IMR-90 (cell line): ENCODE results near the gene CSAD. TPM values are rescaled to one million over a fixed set of nuclear protein-coding genes. Genes with fewer than 3 reads are reported as not detected.
A peak's percentile ranks its signal among the peaks of the same experiment; 100 is the strongest.

Source experiments
- ATAC-seq: fragments of 200-7000 bp; cut with Tn5 transposase; 2 replicates; pipeline ENCODE4 v1.9.1; 2020; ENCODE audit warnings: low read depth, mild to moderate bottlenecking, moderate library complexity
- BruUV-seq: library from RNA; stranded (reverse); fragments of 400-500 nt; replicated peaks from 2 replicates; lab custom pipeline; 2021; lab: Mats Ljungman, UMichigan
- CTCF ChIA-PET: fragments of 300-600 bp; formaldehyde crosslinking; extraction: SDS; loops from one replicate; lab custom pipeline; 2021; ENCODE audit warnings: antibody characterized with exemption; lab: Yijun Ruan, JAX
- POLR2A ChIA-PET: fragments of 300-600 bp; sonication (Branson Sonifier 250); formaldehyde crosslinking; loops from one replicate; lab custom pipeline; 2022; ENCODE audit warnings: antibody characterized with exemption; ENCODE audit not compliant: unreplicated experiment; lab: Charles Lee
- DNase-seq: peaks from one replicate; pipeline ENCODE4 v3.0.0; 2013
- H2AFZ ChIP-seq: replicated peaks from 2 replicates; pipeline ENCODE3; 2013; ENCODE audit warnings: low read length, mild to moderate bottlenecking; ENCODE audit not compliant: poor library complexity
- H2AK5ac ChIP-seq: 2 replicates; pipeline ENCODE4 v1.6.1; 2013; ENCODE audit warnings: low read depth, low read length, inconsistent platforms
- H2AK9ac ChIP-seq: replicated peaks from 2 replicates; pipeline ENCODE3; 2013; ENCODE audit warnings: mild to moderate bottlenecking, low read depth, low read length, moderate library complexity; ENCODE audit not compliant: poor library complexity
- H2BK120ac ChIP-seq: 2 replicates; pipeline ENCODE4 v1.6.1; 2013; ENCODE audit warnings: low read depth, low read length, inconsistent platforms
- H2BK15ac ChIP-seq: 3 replicates; pipeline ENCODE4 v1.6.1; 2013; ENCODE audit warnings: low read depth, low read length, inconsistent platforms
- H2BK20ac ChIP-seq: 2 replicates; pipeline ENCODE4 v1.6.1; 2013; ENCODE audit warnings: low read depth, mild to moderate bottlenecking, inconsistent platforms, low read length, moderate library complexity
- H2BK5ac ChIP-seq: 2 replicates; pipeline ENCODE4 v1.6.1; 2013; ENCODE audit warnings: mild to moderate bottlenecking, low read depth, low read length, inconsistent platforms; ENCODE audit not compliant: poor library complexity, severe bottlenecking
- H3K14ac ChIP-seq: replicated peaks from 2 replicates; pipeline ENCODE4 v1.6.1; 2013; ENCODE audit warnings: low read depth, low read length, inconsistent platforms
- H3K18ac ChIP-seq: 2 replicates; pipeline ENCODE4 v1.6.1; 2013; ENCODE audit warnings: low read depth, low read length, control low read depth
- H3K23ac ChIP-seq: 2 replicates; pipeline ENCODE4 v1.6.1; 2013; ENCODE audit warnings: low read depth, low read length, inconsistent platforms
- H3K27ac ChIP-seq: 2 replicates; pipeline ENCODE4 v1.5.1; 2013; ENCODE audit warnings: mild to moderate bottlenecking, control low read depth, low read length; ENCODE audit not compliant: insufficient read depth
- H3K27me3 ChIP-seq: 2 replicates; pipeline ENCODE4 v1.6.1; 2013; ENCODE audit warnings: low read length; ENCODE audit not compliant: control insufficient read depth, insufficient read depth
- H3K36me3 ChIP-seq: 2 replicates; pipeline ENCODE4 v1.6.1; 2013; ENCODE audit warnings: low read length, mixed read lengths; ENCODE audit not compliant: control insufficient read depth, insufficient read depth
- H3K4ac ChIP-seq: 2 replicates; pipeline ENCODE4 v1.6.1; 2013; ENCODE audit warnings: low read depth, low read length, inconsistent platforms
- H3K4me1 ChIP-seq: 2 replicates; pipeline ENCODE4 v1.6.1; 2013; ENCODE audit warnings: low read length, mixed read lengths; ENCODE audit not compliant: control insufficient read depth, insufficient read depth
- H3K4me2 ChIP-seq: 2 replicates; pipeline ENCODE4 v1.6.1; 2013; ENCODE audit warnings: low read depth, mild to moderate bottlenecking, control low read depth, low read length, moderate library complexity
- H3K4me3 ChIP-seq: 2 replicates; pipeline ENCODE4 v1.5.1; 2013; ENCODE audit warnings: low read depth, mild to moderate bottlenecking, control low read depth, low read length, moderate library complexity; ENCODE audit not compliant: insufficient read depth
- H3K56ac ChIP-seq: 2 replicates; pipeline ENCODE4 v1.6.1; 2013; ENCODE audit warnings: low read length, inconsistent platforms; ENCODE audit not compliant: insufficient read depth; ENCODE audit errors: extremely low read depth
- H3K79me1 ChIP-seq, 2 experiments: 2 replicates each; pipeline ENCODE4 v1.6.1; 2013; ENCODE audit warnings: low read length in 2 of 2, inconsistent platforms in 1 of 2, low read depth in 1 of 2
- H3K9ac ChIP-seq: 2 replicates; pipeline ENCODE4 v1.6.1; 2013; ENCODE audit warnings: low read depth, low read length, control low read depth
- H3K9me1 ChIP-seq: 2 replicates; pipeline ENCODE4 v1.6.1; 2013; ENCODE audit warnings: low read length, inconsistent platforms; ENCODE audit not compliant: insufficient read depth
- H3K9me3 ChIP-seq: 2 replicates; pipeline ENCODE4 v1.6.1; 2013; ENCODE audit warnings: low read length; ENCODE audit not compliant: control insufficient read depth, insufficient read depth
- H4K20me1 ChIP-seq: 2 replicates; pipeline ENCODE4 v1.6.1; 2013; ENCODE audit warnings: low read length, inconsistent platforms; ENCODE audit not compliant: insufficient read depth
- H4K5ac ChIP-seq: 2 replicates; pipeline ENCODE4 v1.6.1; 2013; ENCODE audit warnings: mild to moderate bottlenecking, low read depth, low read length, control low read depth
- H4K8ac ChIP-seq, 2 experiments: 2 replicates each; pipeline ENCODE4 v1.6.1; 2013; ENCODE audit warnings: low read depth in 2 of 2, low read length in 2 of 2, control low read depth in 1 of 2, inconsistent platforms in 1 of 2
- H4K91ac ChIP-seq: 2 replicates; pipeline ENCODE4 v1.6.1; 2013; ENCODE audit warnings: low read depth, low read length, inconsistent platforms; ENCODE audit not compliant: insufficient read depth
- BHLHE40 ChIP-seq: fragments of 150-350 bp; IDR thresholded peaks from 2 replicates; pipeline ENCODE4 v1.6.1; 2016; ENCODE audit warnings: mild to moderate bottlenecking, low read depth, low read length
- CEBPB ChIP-seq: IDR thresholded peaks from 2 replicates; pipeline ENCODE4 v1.6.1; 2012; ENCODE audit warnings: low read depth, low read length, improper control_type of control experiment
- FOS ChIP-seq: fragments of 150-350 bp; IDR thresholded peaks from 2 replicates; pipeline ENCODE4 v1.6.1; 2016; ENCODE audit warnings: low read depth, low read length
- MAFK ChIP-seq: IDR thresholded peaks from 2 replicates; pipeline ENCODE4 v1.6.1; 2012; ENCODE audit warnings: low read depth, low read length, improper control_type of control experiment
- MAZ ChIP-seq: IDR thresholded peaks from 2 replicates; pipeline ENCODE4 v1.6.1; 2012; ENCODE audit warnings: low read depth, mild to moderate bottlenecking, low read length, improper control_type of control experiment, moderate library complexity, borderline replicate concordance
- MXI1 ChIP-seq: IDR thresholded peaks from 2 replicates; pipeline ENCODE4 v1.6.1; 2012; ENCODE audit warnings: low read depth, mild to moderate bottlenecking, low read length, moderate library complexity, borderline replicate concordance
- POLR2A ChIP-seq: IDR thresholded peaks from 2 replicates; pipeline ENCODE4 v1.6.1; 2012; ENCODE audit warnings: mild to moderate bottlenecking, low read depth, low read length
- RCOR1 ChIP-seq: IDR thresholded peaks from 2 replicates; pipeline ENCODE4 v1.6.1; 2012; ENCODE audit warnings: mild to moderate bottlenecking, low read length, improper control_type of control experiment; ENCODE audit not compliant: insufficient replicate concordance
- RFX5 ChIP-seq: IDR thresholded peaks from 2 replicates; pipeline ENCODE4 v1.8.0; 2012; ENCODE audit warnings: low read depth, mild to moderate bottlenecking, low read length, moderate library complexity
- SMC3 ChIP-seq: fragments of 150-350 bp; IDR thresholded peaks from 2 replicates; pipeline ENCODE4 v1.6.1; 2016; ENCODE audit warnings: low read depth, mild to moderate bottlenecking, antibody characterized with exemption, low read length, moderate library complexity
- WGBS, 2 experiments: methylation state at CpG; one replicate each; pipeline versions ENCODE4 v1.1.5 to v1.1.7; 2013; ENCODE audit warnings: missing lambda C conversion rate in 2 of 2; ENCODE audit not compliant: insufficient read length in 1 of 2; ENCODE audit errors: extremely low coverage in 2 of 2; 5-methylcytosine and 5-hydroxymethylcytosine counted together
- dilution Hi-C: fragments of 300-500 bp; cut with HindIII; formaldehyde crosslinking; loops from one replicate; pipeline ENCODE4 v1.14.3; 2018; ENCODE audit warnings: low sequenced_read_pairs; ENCODE audit not compliant: unreplicated experiment
- in situ Hi-C: fragments of 300-500 bp; cut with MboI; formaldehyde crosslinking; loops from 3 replicates; pipeline ENCODE4 v1.14.3; 2019; ENCODE audit warnings: low sequenced_read_pairs, inconsistent platforms, mixed read lengths
- intact Hi-C: fragments of 100-400 bp; cut with micrococcal nuclease; formaldehyde crosslinking; loops from 2 replicates; pipeline ENCODE4 v1.10.0; 2022
- polyA plus RNA-seq, 3 experiments: library from polyadenylated mRNA; depleted of rRNA; stranded (reverse); fragments of >200 nt; gene quantifications; 2 replicates each; pipeline ENCODE4 v1.2.3, GENCODE V29; 2012; ENCODE audit warnings: low replicate concordance in 1 of 3
- total RNA-seq: library from RNA; depleted of rRNA; stranded (reverse); fragments of >200 nt; gene quantifications from 2 replicates; pipeline ENCODE4 v1.2.3, GENCODE V29; 2012
- TF ChIP-seq, protein P1 (sequence below): fragments of 150-350 bp; IDR thresholded peaks from 2 replicates; pipeline ENCODE4 v1.6.1; 2017; ENCODE audit warnings: mild to moderate bottlenecking, antibody characterized with exemption, low read length, low read depth
- TF ChIP-seq, protein P2 (sequence below): fragments of 150-350 bp; IDR thresholded peaks from 2 replicates; pipeline ENCODE4 v1.6.1; 2016; ENCODE audit warnings: low read depth, mild to moderate bottlenecking, low read length, moderate library complexity, borderline replicate concordance
- TF ChIP-seq, protein P3 (sequence below): conservative IDR thresholded peaks from 2 replicates; pipeline ENCODE4 v1.5.1; 2012; ENCODE audit warnings: mild to moderate bottlenecking, low read depth, low read length, improper control_type of control experiment

The CSAD gene
- total and polyA plus RNA-seq, 2 of the 4 experiments (the other 2 are of a cell fraction) = 5.4 to 45.6 TPM

DNA sequence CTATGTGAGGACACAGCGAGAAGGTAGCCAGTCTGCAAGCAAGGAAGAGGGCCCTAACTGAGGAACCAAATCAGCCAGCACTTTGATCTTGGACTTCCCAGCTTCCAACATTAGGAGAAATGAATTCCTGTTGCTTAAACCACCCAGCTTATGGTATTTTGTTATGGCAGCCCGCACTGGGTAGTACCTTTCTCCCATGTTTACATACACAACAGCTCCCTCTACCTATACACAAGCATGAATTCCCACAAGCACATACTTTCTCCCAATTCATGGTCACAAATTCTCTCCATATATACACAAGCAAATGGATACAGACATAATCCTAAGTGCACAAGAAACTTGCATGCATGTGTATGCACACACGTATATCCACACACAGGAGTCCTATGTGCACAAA, 19.0 kb upstream of the CSAD start (continued):
- TF ChIP-seq, protein P1, sequence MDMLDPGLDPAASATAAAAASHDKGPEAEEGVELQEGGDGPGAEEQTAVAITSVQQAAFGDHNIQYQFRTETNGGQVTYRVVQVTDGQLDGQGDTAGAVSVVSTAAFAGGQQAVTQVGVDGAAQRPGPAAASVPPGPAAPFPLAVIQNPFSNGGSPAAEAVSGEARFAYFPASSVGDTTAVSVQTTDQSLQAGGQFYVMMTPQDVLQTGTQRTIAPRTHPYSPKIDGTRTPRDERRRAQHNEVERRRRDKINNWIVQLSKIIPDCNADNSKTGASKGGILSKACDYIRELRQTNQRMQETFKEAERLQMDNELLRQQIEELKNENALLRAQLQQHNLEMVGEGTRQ = no peak

DNA sequence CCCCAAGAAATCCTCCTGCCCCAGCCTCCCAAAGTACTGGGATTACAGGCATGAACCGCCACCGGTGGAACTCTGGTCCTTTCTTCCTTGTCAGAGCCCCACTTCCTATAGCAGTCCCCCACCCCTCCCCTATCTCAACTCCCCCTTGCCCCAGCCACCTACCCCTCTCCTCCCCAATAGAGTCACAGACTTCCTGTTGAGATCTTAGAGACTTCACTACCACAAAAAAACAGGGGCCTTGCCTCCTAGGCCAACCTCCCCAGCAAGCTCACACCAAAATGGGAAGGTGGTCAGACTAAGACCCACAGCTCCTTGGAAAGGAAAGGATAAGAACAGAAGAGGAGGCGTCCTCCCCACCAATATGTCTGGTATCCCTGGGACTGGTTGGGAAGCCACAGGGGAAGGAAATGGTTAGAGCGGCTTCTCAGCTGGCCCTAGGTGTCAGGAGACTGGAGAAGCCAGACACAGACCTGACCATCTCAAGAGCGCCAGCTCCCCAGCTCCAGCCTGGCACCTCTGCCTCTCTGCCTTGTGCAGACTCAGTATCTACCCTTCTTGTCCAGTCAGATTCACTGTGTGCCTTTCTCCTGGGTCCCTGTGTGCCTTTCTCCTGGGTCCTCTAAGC, 17.9 kb upstream of the CSAD start:
- Histone ChIP-seq H3K9me1 (0 out of 2 replicates have a peak, but pooled peaks cover 4% of the 10 kb centered on the region), H2AK9ac (no peak overlapping the region), H3K14ac (no peak overlapping the region), H4K5ac (no peak overlapping the region), H3K9me3 (no peaks in the 10 kb centered on the region), H2AFZ (no peak overlapping the region), H2BK20ac (no peak overlapping the region), H3K4me1 (no peaks in the 10 kb centered on the region), H3K27ac (no peak overlapping the region), H4K20me1 (no peaks in the 10 kb centered on the region), H3K23ac (no peak overlapping the region), H2AK5ac (peak overlapping the region; percentile 8; the same call in 1 of the 2 replicates), H3K4me2 (no peak overlapping the region), H3K4me3 (no peak overlapping the region), H2BK5ac (no peak overlapping the region), H3K36me3 (no peaks in the 10 kb centered on the region), H3K27me3 (peaks cover 2% of the 10 kb centered on the region; the same call in 1 of the 2 replicates), H3K18ac (no peak overlapping the region), H3K9ac (no peak overlapping the region), H4K91ac (no peak overlapping the region), H3K4ac (0 out of 2 replicates have a peak overlapping the region, but pooled peaks have one; percentile 29), H2BK120ac (no peak overlapping the region), H2BK15ac (no peak overlapping the region), H3K56ac (no peak overlapping the region), H4K8ac (no peak overlapping the region), H3K79me1 (no peaks in the 10 kb centered on the region)
- intact Hi-C loops (no loop called here), dilution Hi-C loops (no loop called here), in situ Hi-C loops (no loop called here)
- DNase-seq (no peak), ATAC-seq (no peak)
- 84% methylated on average over 3 of the region's 5 CpGs; no CpG with 5 or more reads in 1 of the 2 experiments for WGBS, 2 experiments
- ChIA-PET POLR2A (no interaction called here), CTCF (interaction anchor here (1.4 to 2.0 kb wide), 4 partner anchors 9 to 149 kb away, joined by 4 to 16 read pairs (median 8); no protein-coding TSS in a partner anchor)
- no TSS peak for BruUV-seq
- no peak for TF ChIP-seq CEBPB
- no peak for TF ChIP-seq RCOR1
- no peak for TF ChIP-seq RFX5
- no peak for TF ChIP-seq MAZ
- no peak for TF ChIP-seq POLR2A
- TF ChIP-seq SMC3 = no peak
- TF ChIP-seq, protein P2, sequence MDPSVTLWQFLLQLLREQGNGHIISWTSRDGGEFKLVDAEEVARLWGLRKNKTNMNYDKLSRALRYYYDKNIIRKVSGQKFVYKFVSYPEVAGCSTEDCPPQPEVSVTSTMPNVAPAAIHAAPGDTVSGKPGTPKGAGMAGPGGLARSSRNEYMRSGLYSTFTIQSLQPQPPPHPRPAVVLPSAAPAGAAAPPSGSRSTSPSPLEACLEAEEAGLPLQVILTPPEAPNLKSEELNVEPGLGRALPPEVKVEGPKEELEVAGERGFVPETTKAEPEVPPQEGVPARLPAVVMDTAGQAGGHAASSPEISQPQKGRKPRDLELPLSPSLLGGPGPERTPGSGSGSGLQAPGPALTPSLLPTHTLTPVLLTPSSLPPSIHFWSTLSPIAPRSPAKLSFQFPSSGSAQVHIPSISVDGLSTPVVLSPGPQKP = no peak
- no peak for TF ChIP-seq MAFK
- TF ChIP-seq, protein P3, sequence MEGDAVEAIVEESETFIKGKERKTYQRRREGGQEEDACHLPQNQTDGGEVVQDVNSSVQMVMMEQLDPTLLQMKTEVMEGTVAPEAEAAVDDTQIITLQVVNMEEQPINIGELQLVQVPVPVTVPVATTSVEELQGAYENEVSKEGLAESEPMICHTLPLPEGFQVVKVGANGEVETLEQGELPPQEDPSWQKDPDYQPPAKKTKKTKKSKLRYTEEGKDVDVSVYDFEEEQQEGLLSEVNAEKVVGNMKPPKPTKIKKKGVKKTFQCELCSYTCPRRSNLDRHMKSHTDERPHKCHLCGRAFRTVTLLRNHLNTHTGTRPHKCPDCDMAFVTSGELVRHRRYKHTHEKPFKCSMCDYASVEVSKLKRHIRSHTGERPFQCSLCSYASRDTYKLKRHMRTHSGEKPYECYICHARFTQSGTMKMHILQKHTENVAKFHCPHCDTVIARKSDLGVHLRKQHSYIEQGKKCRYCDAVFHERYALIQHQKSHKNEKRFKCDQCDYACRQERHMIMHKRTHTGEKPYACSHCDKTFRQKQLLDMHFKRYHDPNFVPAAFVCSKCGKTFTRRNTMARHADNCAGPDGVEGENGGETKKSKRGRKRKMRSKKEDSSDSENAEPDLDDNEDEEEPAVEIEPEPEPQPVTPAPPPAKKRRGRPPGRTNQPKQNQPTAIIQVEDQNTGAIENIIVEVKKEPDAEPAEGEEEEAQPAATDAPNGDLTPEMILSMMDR = no peak
- no peak for TF ChIP-seq FOS
- no peak for TF ChIP-seq BHLHE40
- no peak for TF ChIP-seq MXI1
